ENCODE measurements around the gene EIF1AY.

Gene EIF1AY

GRCh38 chrY:20581687-20582086, 6.1 kb downstream of the EIF1AY start:
- Mint-ChIP-seq H3K27me3 (no peaks in the 10 kb centered on the region), H3K27ac (no peak overlapping the region), H3K4me1 (ENCODE audit: low read depth) (no peaks in the 10 kb centered on the region), H3K36me3 (ENCODE audit: low read depth) (no peaks in the 10 kb centered on the region), H3K9me3 (no peaks in the 10 kb centered on the region), H3K4me3 (no peak overlapping the region)
- DNase-seq: no peak

GRCh38 chrY:20586161-20586560, 10.6 kb downstream of the EIF1AY start:
- Mint-ChIP-seq H3K27ac (no peak overlapping the region), H3K36me3 (ENCODE audit: low read depth) (no peaks in the 10 kb centered on the region), H3K27me3 (no peaks in the 10 kb centered on the region), H3K4me3 (no peak overlapping the region), H3K9me3 (no peaks in the 10 kb centered on the region), H3K4me1 (ENCODE audit: low read depth) (no peaks in the 10 kb centered on the region)
- DNase-seq: no peak

Data from activated T-cell treated with anti-CD3 and anti-CD28 coated beads, Interleukin-2, amount 50 U/mL, for 24 hours (primary cell).